Ovary (tissue), 3 donors: ENCODE data around the gene LKAAEAR1.

ENCODE experiments used
- CTCF ChIP-seq, 3 donors: fragments of 450-650 bp in 2 of 3; fragments of 200-600 bp in 1 of 3; IDR thresholded peaks; one replicate each; pipeline versions ENCODE4 v1.5.1 to v1.8.0; 2016 to 2022; ENCODE audit warnings: antibody characterized with exemption in 3 of 3, mild to moderate bottlenecking in 1 of 3
- POLR2A ChIP-seq: fragments of 450-650 bp; IDR thresholded peaks from one replicate; pipeline ENCODE4 v1.6.1; 2017; ENCODE audit warnings: antibody characterized with exemption, mild to moderate bottlenecking, moderate library complexity
- donor health status: DM: no; HTN: no; CAD: no.

GRCh38 chr20:64072498-64073063, 11.6 kb downstream of the LKAAEAR1 start:
- TF ChIP-seq CTCF (IDR thresholded peaks at IDR 0.05) (no peak), POLR2A (no peak)
